HEK293 (cell line): ENCODE measurements around the gene PIP5K1B.

Experiments
- HOXC10 ChIP-seq: sonication (generic); formaldehyde crosslinking; IDR thresholded peaks from 2 replicates; pipeline ENCODE4 v1.8.1; 2023; ENCODE audit warnings: mild to moderate bottlenecking, missing genetic modification reagents
- ZNF580 ChIP-seq: fragments of 450-650 bp; formaldehyde crosslinking; IDR thresholded peaks from 2 replicates; pipeline ENCODE4 v1.5.1; 2016; ENCODE audit warnings: missing biosample characterization, missing genetic modification characterization

DNA sequence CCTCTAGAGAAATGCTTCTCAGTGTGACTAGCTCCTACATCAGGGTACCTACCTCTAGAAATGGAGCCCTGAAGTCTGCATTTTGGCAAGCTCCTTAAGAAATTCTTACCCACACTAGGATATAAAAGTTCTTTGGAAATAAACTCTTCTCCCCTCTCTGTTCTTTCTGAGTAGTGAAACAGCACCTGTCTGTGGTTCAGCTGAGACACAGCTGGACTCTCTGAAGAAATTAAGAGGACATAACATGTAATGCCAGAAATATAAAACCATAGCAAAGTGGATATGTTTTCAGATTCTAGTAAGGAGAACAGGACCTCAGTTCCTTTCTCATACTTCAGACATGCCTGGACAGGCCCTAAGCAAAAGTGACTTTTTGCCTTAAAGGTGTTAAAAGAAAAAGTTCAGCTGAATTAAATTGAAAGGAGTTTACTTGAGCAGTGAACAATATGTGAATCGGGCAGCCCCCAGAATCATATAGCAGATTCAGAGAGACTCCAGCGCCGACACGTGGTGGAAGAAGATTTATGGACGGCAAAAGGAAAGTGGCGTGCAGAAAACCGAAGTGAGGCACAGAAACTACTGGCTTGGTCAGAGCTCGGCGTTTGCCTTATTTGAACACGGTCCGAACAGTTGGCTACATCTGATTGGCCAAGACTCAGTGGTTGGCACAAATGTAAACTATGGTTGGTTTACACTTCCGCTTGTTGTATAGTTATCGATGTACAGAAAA is 244.4 kb downstream of the PIP5K1B start:
- TF ChIP-seq ZNF580 (tag by site-specific recombination), result no peak
- TF ChIP-seq HOXC10, result no peak
